ENCODE data around the gene CCNL2. TPM values are rescaled to one million over a fixed set of nuclear protein-coding genes. Genes with fewer than 3 reads are reported as not detected.

The CCNL2 gene
- total RNA-seq = 262 TPM

GRCh38 chr1:1399187-1399871, at the start of gene CCNL2:
Gene CCNL2 (minus strand): TSS chr1:1399335. CDS start chr1:1399306, 29 bp downstream.

GRCh38 chr1:1435106-1435903, 36.2 kb upstream of the CCNL2 start, which contains the start of gene VWA1:
Gene VWA1 (plus strand): TSS chr1:1435690. CDS start chr1:1435749, 59 bp downstream.

GRCh38 chr1:1421147-1421906, 22.2 kb upstream of the CCNL2 start, which contains the start of gene ANKRD65:
Gene ANKRD65 (minus strand): TSS chr1:1421276. CDS start chr1:1421005, 271 bp downstream.

GRCh38 chr1:1406821-1407635, 7.9 kb upstream of the CCNL2 start, which contains the start of gene MRPL20:
Gene MRPL20 (minus strand): TSS chr1:1407293. CDS start chr1:1407217, 76 bp downstream.

GRCh38 chr1:1374929-1375662, 24.0 kb downstream of the CCNL2 start, which contains the start of gene AURKAIP1:
Gene AURKAIP1 (minus strand): TSS chr1:1375207. CDS start chr1:1374756, 451 bp downstream.

GRCh38 chr1:1358433-1359271, 40.5 kb downstream of the CCNL2 start, which contains the start of gene MXRA8:
Gene MXRA8 (minus strand): TSS chr1:1358555. CDS start chr1:1358504, 51 bp downstream.

GRCh38 chr1:1349256-1350012, 49.7 kb downstream of the CCNL2 start, which contains the start of gene DVL1:
Gene DVL1 (minus strand): TSS chr1:1349418. CDS start chr1:1349065, 353 bp downstream.

Other genes with a start within 250 kb of the CCNL2 start
- gene TTLL10, start 225.5 kb downstream of the CCNL2 start, total RNA-seq = not detected
- not detected for gene TNFRSF18, start 192.7 kb downstream of the CCNL2 start, total RNA-seq
- gene TNFRSF4, start 185.2 kb downstream of the CCNL2 start, total RNA-seq = not detected
- 34.4 TPM for gene SDF4, start 167.3 kb downstream of the CCNL2 start, total RNA-seq
- gene B3GALT6, start 167.1 kb downstream of the CCNL2 start, total RNA-seq = 24.7 TPM
- not detected for gene C1QTNF12, start 152.6 kb downstream of the CCNL2 start, total RNA-seq
- 52.0 TPM for gene UBE2J2, start 125.5 kb downstream of the CCNL2 start, total RNA-seq
- gene SCNN1D, start 118.9 kb downstream of the CCNL2 start, total RNA-seq = 4.4 TPM
- 202 TPM for gene ACAP3, start 91.4 kb downstream of the CCNL2 start, total RNA-seq
- 10.0 TPM for gene PUSL1, start 90.7 kb downstream of the CCNL2 start, total RNA-seq
- gene INTS11, start 74.7 kb downstream of the CCNL2 start, total RNA-seq = 69.2 TPM
- gene CPTP, start 74.5 kb downstream of the CCNL2 start, total RNA-seq = 16.3 TPM
- gene TAS1R3, start 68.1 kb downstream of the CCNL2 start, total RNA-seq = 1.6 TPM
- 80.1 TPM for gene DVL1, start 49.9 kb downstream of the CCNL2 start, total RNA-seq
- 9.1 TPM for gene MXRA8, start 40.8 kb downstream of the CCNL2 start, total RNA-seq
- gene AURKAIP1, start 24.1 kb downstream of the CCNL2 start, total RNA-seq = 27.2 TPM
- 49.5 TPM for gene MRPL20, start 8.0 kb upstream of the CCNL2 start, total RNA-seq
- gene ANKRD65, start 21.9 kb upstream of the CCNL2 start, total RNA-seq = 1.6 TPM
- 4.1 TPM for gene VWA1, start 36.4 kb upstream of the CCNL2 start, total RNA-seq
- gene ATAD3C, start 50.4 kb upstream of the CCNL2 start, total RNA-seq = not detected
- 22.5 TPM for gene ATAD3B, start 72.4 kb upstream of the CCNL2 start, total RNA-seq
- 13.5 TPM for gene ATAD3A, start 112.8 kb upstream of the CCNL2 start, total RNA-seq
- gene TMEM240, start 141.3 kb upstream of the CCNL2 start, total RNA-seq = 20.3 TPM
- 45.4 TPM for gene SSU72, start 175.5 kb upstream of the CCNL2 start, total RNA-seq
- 2.2 TPM for gene FNDC10, start 200.8 kb upstream of the CCNL2 start, total RNA-seq
- gene MIB2, start 216.2 kb upstream of the CCNL2 start, total RNA-seq = 67.6 TPM
- gene MMP23B, start 232.8 kb upstream of the CCNL2 start, total RNA-seq = 0.63 TPM